NCI-H345 (cell line): ENCODE results near the gene MAGEF1.
"Not testable (repeated sequence)": the region's sequence is repeated elsewhere in the genome, so short reads cannot be mapped to it uniquely, and the experiment has no call there.

Source experiments
- DNase-seq: peaks from one replicate; lab custom pipeline; 2025; lab: John Stamatoyannopoulos, UW

MAGEF1 gene

GRCh38 chr3:184742676-184743135 lies 30.8 kb upstream of the MAGEF1 start:
- DNase-seq = no peak

GRCh38 chr3:184741798-184742675 lies 30.2 kb upstream of the MAGEF1 start:
- DNase-seq = no peak

DNA sequence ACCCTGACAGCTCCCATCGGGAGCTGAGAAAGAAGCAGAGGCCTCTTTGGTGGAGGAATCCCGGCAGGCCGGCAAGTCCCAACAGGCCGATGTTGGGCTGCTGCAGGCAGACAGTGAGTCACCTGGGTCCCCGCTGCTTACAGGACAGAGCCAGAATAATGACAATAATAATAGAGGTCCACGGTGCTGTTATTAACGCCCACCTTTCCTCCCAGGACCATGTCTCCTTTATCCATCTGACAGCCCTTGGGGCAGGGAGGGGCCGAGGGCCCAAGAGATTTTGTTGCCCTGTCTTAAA lies 29.3 kb upstream of the MAGEF1 start:
- no peak for DNase-seq

GRCh38 chr3:184740509-184741258 lies 28.8 kb upstream of the MAGEF1 start:
- DNase-seq = no peak

DNA sequence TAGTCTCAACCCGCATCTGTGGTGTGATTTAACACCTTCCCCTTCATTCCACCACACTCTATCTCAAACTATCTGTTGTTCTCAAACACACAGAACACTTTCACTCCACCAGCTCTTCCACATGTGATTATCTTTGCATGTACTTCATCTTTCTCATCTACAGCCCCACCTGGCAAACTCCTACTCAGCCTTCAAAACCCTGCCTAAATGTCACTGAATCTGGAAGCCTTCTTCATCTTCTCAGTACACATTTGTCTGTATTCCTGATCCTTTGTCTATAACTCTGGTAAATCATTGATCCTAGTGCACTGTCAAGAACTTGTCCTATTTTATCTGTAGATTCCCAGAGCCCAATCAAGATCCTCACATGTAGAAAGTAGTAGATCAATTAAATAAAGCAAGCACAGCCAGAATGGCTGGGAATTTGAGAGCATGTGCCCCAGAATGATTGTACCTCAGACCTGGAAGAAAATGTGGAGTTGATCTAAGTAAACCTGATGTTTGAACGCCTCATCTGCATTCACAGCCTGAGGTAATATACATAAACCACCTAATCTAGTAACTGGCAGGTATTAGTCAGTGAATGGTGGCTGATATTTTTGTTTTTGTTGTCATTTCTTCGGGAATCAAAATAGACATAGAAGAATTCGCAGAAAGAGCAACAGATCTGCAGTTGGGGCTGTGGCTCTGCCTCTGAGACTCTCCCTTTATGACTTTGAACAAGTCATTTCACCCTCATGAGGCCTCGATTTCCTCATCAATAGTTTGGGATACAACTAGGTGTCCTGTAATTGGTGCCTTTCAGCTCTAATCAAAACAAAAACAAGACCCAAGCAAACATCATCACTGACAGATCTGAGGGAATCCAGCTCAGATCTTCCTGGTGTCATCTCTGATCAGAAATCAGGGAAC lies 28.0 kb upstream of the MAGEF1 start:
- no peak for DNase-seq

- DNase-seq = no peak
These were observed 27.1 kb upstream of the MAGEF1 start for GRCh38 chr3:184738982-184739381.

GRCh38 chr3:184738506-184738890 lies 26.6 kb upstream of the MAGEF1 start:
- no peak for DNase-seq

DNA sequence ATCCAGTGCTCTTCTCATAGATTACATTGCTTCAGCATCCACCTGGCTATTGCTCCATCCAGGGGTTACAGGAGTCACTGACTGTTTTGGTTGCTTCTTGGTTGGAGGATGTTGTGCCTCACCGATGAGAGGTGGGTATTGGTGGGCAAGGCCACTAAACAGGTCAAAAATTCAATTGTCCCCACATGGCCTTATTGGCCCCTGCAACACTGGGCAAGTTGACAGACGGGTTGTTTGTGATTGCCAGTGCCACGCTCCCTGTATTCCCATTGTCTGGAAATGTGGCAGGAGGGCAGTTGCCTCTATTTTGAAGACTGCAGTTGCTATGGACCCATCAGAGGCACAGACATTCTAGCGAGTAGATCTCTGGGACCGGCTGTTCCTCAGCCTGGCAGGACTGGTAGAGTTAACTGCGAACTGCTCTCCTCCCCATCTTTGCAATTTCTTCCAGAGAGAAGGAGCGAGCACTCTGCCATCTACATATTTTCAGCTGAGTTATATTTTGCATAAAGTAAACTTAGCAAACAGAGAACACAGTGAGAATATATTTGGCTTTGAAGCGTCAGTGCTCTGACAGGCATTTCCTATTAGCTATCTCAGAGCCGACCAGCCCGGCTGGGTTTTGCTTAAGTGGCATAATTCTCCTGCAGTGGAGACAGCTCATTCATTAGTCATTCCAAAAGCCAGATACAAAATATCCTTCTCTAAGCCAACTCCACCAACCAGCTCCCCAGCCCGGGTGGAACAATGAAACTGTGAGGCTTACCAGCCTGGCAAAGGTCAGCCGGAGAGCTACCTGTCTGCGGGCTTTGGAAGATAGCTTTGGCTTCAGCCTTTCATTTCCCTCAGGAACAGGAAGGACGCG lies 26.0 kb upstream of the MAGEF1 start:
- DNase-seq = no peak

GRCh38 chr3:184737063-184737462 lies 25.2 kb upstream of the MAGEF1 start:
- no peak for DNase-seq

GRCh38 chr3:184734903-184735701 lies 23.2 kb upstream of the MAGEF1 start:
- DNase-seq = no peak

GRCh38 chr3:184733971-184734608 lies 22.2 kb upstream of the MAGEF1 start:
- DNase-seq = no peak

DNA sequence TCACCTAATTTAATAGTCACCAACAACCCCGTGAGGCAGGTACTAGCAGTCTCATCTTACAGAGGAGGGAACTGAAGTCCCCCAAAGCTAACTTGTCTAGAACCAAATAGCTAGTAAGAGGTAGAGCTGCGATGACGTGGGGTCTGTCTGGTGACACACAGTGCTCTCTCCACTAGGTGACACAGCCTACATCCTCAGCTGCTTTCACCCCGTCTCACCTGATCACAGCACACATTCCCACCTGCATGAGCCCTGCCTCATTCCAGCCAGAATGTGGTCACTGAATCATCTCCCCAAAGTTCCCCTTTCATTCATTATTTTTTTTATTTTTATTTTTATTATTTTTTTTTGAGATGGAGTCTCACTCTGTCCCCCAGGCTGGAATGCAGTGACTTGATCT lies 21.3 kb upstream of the MAGEF1 start:
- DNase-seq = no peak

- DNase-seq = no peak
These were observed 20.1 kb upstream of the MAGEF1 start for GRCh38 chr3:184731786-184732537.

GRCh38 chr3:184730924-184731323 lies 19.1 kb upstream of the MAGEF1 start:
- DNase-seq = no peak

DNA sequence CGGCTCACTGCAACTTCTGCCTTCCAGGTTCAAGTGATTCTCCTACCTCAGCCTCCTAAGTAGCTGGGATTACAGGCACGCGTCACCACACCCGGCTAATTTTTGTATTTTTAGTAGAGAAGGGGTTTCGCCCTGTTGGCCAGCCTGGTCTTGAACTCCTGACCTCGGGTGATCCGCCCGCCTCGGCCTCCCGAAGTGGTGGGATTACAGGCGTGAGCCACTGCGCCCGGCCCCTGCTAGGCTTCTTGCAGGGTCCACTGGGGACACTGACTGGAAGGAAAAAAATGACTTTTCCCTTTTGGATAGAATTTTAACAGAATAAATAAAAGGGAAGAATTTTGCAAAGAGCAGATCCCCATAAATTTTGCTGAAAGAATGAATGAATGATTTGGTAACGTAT lies 17.3 kb upstream of the MAGEF1 start:
- DNase-seq = not testable (repeated sequence)

DNA sequence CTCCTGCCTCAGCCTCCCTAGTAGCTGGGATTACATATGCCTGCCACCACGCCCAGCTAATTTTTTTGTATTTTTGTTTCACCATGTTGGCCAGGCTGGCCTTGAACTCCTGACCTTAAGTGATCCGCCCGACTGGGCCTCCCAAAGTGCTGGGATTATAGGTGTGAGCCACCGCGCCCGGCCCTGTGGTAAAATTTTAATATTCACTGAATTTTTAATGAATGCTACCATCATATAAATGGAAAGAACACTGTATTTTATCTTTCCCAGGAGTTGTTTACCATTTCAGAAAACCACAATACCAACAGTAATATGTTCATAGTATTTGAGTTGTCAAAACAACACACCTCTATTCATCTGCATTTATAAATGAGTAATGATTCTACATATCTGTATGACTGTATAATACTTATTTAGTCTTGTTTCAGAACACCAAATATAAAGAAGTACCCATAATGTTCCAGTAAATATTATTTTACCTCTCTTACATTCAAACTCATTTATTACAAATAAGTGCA lies 16.2 kb upstream of the MAGEF1 start:
- DNase-seq = no peak

- peak; percentile 60 for DNase-seq
These were observed 15.6 kb upstream of the MAGEF1 start for GRCh38 chr3:184727357-184728009.

GRCh38 chr3:184726497-184726896 lies 14.6 kb upstream of the MAGEF1 start:
- no peak for DNase-seq
